Measurements from ENCODE around the gene INPP4B. TPM values are rescaled to one million over a fixed set of nuclear protein-coding genes. Genes with fewer than 3 reads are reported as not detected.

Gene INPP4B
- polyA plus RNA-seq, 1 of the 3 experiments (the other 2 are of a cell fraction) = 0.08 TPM

DNA sequence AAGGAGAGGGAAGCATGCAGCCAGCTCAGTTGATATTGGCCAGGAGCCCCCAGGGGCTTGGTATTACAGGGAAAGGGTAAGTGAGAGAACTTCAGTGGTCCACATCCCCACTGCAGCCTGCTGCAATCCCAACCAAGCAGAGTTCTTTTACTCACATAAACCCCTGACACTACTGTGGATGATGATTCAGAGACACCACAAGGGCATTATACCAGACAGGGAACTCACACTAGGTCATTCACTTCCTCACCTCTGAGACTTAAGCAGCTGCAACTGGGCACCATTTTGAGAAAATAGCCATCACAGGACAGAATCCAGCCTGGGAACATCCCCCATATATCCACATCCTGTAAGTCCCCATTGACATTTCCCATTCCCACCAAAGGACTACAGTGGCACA, 248.0 kb downstream of the INPP4B start:
- H3K9me3 ChIP-seq = peaks cover 1% of the 10 kb centered on the region; the same call in 1 of the 2 replicates
- H3K36me3 ChIP-seq (replicated peaks in 1 of 2; ENCODE audit: control insufficient read depth in 1 of 2, insufficient read depth in 2 of 2, low read length in 1 of 2) = no peaks in the 10 kb centered on the region
- H3K79me2 ChIP-seq (ENCODE audit: insufficient read depth) = no peaks in the 10 kb centered on the region
- no peak for DNase-seq
- H3K4me2 ChIP-seq = no peak overlapping the region
- no peaks in the 10 kb centered on the region for H3K4me1 ChIP-seq (ENCODE audit: control insufficient read depth in 1 of 2, insufficient read depth in 2 of 2, low read depth in 1 of 2, low read length in 1 of 2)
- H2AFZ ChIP-seq (ENCODE audit: low read depth) = no peak overlapping the region
- no peak overlapping the region for H3K27ac ChIP-seq (ENCODE audit: low read depth in 2 of 2, low read length in 1 of 2)
- no peak overlapping the region for H3K4me3 ChIP-seq (ENCODE audit: low read depth in 2 of 2, low read length in 1 of 2)
- no peaks in the 10 kb centered on the region for H3F3A ChIP-seq (replicated peaks; ENCODE audit: insufficient read depth)
- no peak for TF ChIP-seq GATA2 (CRISPR knock-in tag; IDR thresholded peaks at IDR 0.05)
- TF ChIP-seq, protein P1, sequence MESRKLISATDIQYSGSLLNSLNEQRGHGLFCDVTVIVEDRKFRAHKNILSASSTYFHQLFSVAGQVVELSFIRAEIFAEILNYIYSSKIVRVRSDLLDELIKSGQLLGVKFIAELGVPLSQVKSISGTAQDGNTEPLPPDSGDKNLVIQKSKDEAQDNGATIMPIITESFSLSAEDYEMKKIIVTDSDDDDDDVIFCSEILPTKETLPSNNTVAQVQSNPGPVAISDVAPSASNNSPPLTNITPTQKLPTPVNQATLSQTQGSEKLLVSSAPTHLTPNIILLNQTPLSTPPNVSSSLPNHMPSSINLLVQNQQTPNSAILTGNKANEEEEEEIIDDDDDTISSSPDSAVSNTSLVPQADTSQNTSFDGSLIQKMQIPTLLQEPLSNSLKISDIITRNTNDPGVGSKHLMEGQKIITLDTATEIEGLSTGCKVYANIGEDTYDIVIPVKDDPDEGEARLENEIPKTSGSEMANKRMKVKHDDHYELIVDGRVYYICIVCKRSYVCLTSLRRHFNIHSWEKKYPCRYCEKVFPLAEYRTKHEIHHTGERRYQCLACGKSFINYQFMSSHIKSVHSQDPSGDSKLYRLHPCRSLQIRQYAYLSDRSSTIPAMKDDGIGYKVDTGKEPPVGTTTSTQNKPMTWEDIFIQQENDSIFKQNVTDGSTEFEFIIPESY (IDR thresholded peaks at IDR 0.05; ENCODE audit: borderline replicate concordance, low read depth) = no peak
- TF ChIP-seq, protein P2, sequence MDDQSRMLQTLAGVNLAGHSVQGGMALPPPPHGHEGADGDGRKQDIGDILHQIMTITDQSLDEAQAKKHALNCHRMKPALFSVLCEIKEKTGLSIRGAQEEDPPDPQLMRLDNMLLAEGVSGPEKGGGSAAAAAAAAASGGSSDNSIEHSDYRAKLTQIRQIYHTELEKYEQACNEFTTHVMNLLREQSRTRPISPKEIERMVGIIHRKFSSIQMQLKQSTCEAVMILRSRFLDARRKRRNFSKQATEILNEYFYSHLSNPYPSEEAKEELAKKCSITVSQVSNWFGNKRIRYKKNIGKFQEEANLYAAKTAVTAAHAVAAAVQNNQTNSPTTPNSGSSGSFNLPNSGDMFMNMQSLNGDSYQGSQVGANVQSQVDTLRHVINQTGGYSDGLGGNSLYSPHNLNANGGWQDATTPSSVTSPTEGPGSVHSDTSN (IDR thresholded peaks at IDR 0.05) = no peak
- no peak for TF ChIP-seq RXRA (IDR thresholded peaks at IDR 0.05; ENCODE audit: borderline replicate concordance, low read depth)
- no peak for TF ChIP-seq JUND (IDR thresholded peaks at IDR 0.05)
- TF ChIP-seq, protein P3, sequence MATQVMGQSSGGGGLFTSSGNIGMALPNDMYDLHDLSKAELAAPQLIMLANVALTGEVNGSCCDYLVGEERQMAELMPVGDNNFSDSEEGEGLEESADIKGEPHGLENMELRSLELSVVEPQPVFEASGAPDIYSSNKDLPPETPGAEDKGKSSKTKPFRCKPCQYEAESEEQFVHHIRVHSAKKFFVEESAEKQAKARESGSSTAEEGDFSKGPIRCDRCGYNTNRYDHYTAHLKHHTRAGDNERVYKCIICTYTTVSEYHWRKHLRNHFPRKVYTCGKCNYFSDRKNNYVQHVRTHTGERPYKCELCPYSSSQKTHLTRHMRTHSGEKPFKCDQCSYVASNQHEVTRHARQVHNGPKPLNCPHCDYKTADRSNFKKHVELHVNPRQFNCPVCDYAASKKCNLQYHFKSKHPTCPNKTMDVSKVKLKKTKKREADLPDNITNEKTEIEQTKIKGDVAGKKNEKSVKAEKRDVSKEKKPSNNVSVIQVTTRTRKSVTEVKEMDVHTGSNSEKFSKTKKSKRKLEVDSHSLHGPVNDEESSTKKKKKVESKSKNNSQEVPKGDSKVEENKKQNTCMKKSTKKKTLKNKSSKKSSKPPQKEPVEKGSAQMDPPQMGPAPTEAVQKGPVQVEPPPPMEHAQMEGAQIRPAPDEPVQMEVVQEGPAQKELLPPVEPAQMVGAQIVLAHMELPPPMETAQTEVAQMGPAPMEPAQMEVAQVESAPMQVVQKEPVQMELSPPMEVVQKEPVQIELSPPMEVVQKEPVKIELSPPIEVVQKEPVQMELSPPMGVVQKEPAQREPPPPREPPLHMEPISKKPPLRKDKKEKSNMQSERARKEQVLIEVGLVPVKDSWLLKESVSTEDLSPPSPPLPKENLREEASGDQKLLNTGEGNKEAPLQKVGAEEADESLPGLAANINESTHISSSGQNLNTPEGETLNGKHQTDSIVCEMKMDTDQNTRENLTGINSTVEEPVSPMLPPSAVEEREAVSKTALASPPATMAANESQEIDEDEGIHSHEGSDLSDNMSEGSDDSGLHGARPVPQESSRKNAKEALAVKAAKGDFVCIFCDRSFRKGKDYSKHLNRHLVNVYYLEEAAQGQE (IDR thresholded peaks at IDR 0.05; ENCODE audit: low read depth, low read length) = no peak
- no peak for TF ChIP-seq TEAD4 (IDR thresholded peaks at IDR 0.05; ENCODE audit: borderline replicate concordance, insufficient read depth)
- ChIA-PET POLR2A (no interaction called here), CTCF (no interaction called here)
- H3K9me2 ChIP-seq = no peaks in the 10 kb centered on the region
- H3K9ac ChIP-seq = no peak overlapping the region
- H3K27me3 ChIP-seq (ENCODE audit: insufficient read depth) = no peaks in the 10 kb centered on the region
- no peaks in the 10 kb centered on the region for H4K20me1 ChIP-seq (ENCODE audit: insufficient read depth)

DNA sequence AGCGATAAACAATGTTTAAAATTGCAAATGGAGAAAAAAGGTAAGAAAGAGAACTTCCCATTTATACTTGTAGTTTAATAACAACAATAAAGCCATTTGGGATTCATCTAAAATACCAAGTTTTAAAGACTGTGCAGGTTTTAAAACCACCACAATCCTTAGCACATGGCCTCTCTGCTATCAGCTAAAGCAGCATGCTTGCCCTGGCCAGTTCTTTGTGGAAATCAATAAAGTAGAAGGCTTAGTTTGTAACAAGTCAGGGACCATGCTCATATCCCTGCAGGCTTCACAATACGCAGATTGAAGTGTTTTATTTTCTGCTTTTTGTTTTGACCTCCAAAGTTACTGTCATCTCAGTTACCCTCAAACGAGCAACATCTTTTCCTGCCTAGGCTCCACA, 249.5 kb downstream of the INPP4B start:
- H3K79me2 ChIP-seq (ENCODE audit: insufficient read depth) = no peaks in the 10 kb centered on the region
- ChIA-PET CTCF (no interaction called here), POLR2A (no interaction called here)
- H3K4me1 ChIP-seq (ENCODE audit: control insufficient read depth in 1 of 2, insufficient read depth in 2 of 2, low read depth in 1 of 2, low read length in 1 of 2) = no peaks in the 10 kb centered on the region
- no peaks in the 10 kb centered on the region for H3F3A ChIP-seq (replicated peaks; ENCODE audit: insufficient read depth)
- no peak overlapping the region for H3K4me3 ChIP-seq (ENCODE audit: low read depth in 2 of 2, low read length in 1 of 2)
- H4K20me1 ChIP-seq (ENCODE audit: insufficient read depth) = no peaks in the 10 kb centered on the region
- H3K9me2 ChIP-seq = no peaks in the 10 kb centered on the region
- no peak overlapping the region for H3K27ac ChIP-seq (ENCODE audit: low read depth in 2 of 2, low read length in 1 of 2)
- no peak overlapping the region for H3K9ac ChIP-seq
- no peak overlapping the region for H2AFZ ChIP-seq (ENCODE audit: low read depth)
- H3K4me2 ChIP-seq = no peak overlapping the region
- DNase-seq = no peak
- H3K27me3 ChIP-seq (ENCODE audit: insufficient read depth) = no peaks in the 10 kb centered on the region
- 62% methylated on average over 3 of the region's 3 CpGs for WGBS (ENCODE audit: low lambda C conversion rate)
- H3K36me3 ChIP-seq (replicated peaks in 1 of 2; ENCODE audit: control insufficient read depth in 1 of 2, insufficient read depth in 2 of 2, low read length in 1 of 2) = no peaks in the 10 kb centered on the region
- no peaks in the 10 kb centered on the region for H3K9me3 ChIP-seq
- TF ChIP-seq SIN3A (IDR thresholded peaks at IDR 0.05; ENCODE audit: borderline replicate concordance, low read depth, low read length) (no peak), RAD21 (IDR thresholded peaks at IDR 0.05; ENCODE audit: low read length) (no peak), FOXJ3 (CRISPR knock-in tag; IDR thresholded peaks at IDR 0.05) (no peak), EZH2phosphoT487 (IDR thresholded peaks at IDR 0.05; ENCODE audit: borderline replicate concordance, low read depth) (no peak), NRF1 (IDR thresholded peaks at IDR 0.05; ENCODE audit: low read depth, low read length) (no peak), GABPA (IDR thresholded peaks at IDR 0.05; ENCODE audit: low read depth) (no peak), RFX5 (IDR thresholded peaks at IDR 0.05; ENCODE audit: low read length) (no peak), ELF1 (IDR thresholded peaks at IDR 0.05) (no peak), GATA2 (CRISPR knock-in tag; IDR thresholded peaks at IDR 0.05) (no peak)
- TF ChIP-seq, protein P4, sequence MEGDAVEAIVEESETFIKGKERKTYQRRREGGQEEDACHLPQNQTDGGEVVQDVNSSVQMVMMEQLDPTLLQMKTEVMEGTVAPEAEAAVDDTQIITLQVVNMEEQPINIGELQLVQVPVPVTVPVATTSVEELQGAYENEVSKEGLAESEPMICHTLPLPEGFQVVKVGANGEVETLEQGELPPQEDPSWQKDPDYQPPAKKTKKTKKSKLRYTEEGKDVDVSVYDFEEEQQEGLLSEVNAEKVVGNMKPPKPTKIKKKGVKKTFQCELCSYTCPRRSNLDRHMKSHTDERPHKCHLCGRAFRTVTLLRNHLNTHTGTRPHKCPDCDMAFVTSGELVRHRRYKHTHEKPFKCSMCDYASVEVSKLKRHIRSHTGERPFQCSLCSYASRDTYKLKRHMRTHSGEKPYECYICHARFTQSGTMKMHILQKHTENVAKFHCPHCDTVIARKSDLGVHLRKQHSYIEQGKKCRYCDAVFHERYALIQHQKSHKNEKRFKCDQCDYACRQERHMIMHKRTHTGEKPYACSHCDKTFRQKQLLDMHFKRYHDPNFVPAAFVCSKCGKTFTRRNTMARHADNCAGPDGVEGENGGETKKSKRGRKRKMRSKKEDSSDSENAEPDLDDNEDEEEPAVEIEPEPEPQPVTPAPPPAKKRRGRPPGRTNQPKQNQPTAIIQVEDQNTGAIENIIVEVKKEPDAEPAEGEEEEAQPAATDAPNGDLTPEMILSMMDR (IDR thresholded peaks at IDR 0.05) = no peak
- TF ChIP-seq, protein P5, sequence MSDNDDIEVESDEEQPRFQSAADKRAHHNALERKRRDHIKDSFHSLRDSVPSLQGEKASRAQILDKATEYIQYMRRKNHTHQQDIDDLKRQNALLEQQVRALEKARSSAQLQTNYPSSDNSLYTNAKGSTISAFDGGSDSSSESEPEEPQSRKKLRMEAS (IDR thresholded peaks at IDR 0.05; ENCODE audit: low read depth) = no peak
- TF ChIP-seq, protein P2 (IDR thresholded peaks at IDR 0.05) = no peak
